ENCODE results near the gene TREM2. TPM values are rescaled to one million over a fixed set of nuclear protein-coding genes. Genes with fewer than 3 reads are reported as not detected.

TREM2 gene
- total and polyA plus RNA-seq, 2 experiments from 2014 or later, result not detected

GRCh38 chr6:41201764-41202173 lies 38.9 kb upstream of the TREM2 start:
- in situ Hi-C loops (cut with MboI), result no loop called here
- Histone ChIP-seq H3K4me3 (no peak overlapping the region), H3K9me3 (ENCODE audit: low read depth) (no peaks in the 10 kb centered on the region), H3K79me2 (ENCODE audit: insufficient read depth) (no peaks in the 10 kb centered on the region), H3K4me1 (ENCODE audit: insufficient read depth) (no peaks in the 10 kb centered on the region), H3K9me2 (ENCODE audit: insufficient read depth) (no peaks in the 10 kb centered on the region), H3K9ac (no peak overlapping the region), H3F3A (ENCODE audit: insufficient read depth) (no peaks in the 10 kb centered on the region), H3K4me2 (ENCODE audit: unreplicated experiment) (no peak overlapping the region), H4K20me1 (ENCODE audit: insufficient read depth) (no peaks in the 10 kb centered on the region), H2AFZ (no peak overlapping the region), H3K27me3 (replicated peaks; ENCODE audit: insufficient read depth) (peaks cover 5% of the 10 kb centered on the region; the same call in 1 of the 2 replicates), H3K27ac (no peak overlapping the region), H3K36me3 (ENCODE audit: low read depth) (no peaks in the 10 kb centered on the region)
- no peak for DNase-seq
- 33 to 39% methylated on average over 5 to 8 of the region's 8 CpGs for WGBS, 2 experiments (ENCODE audit: low coverage in 1 of 2, low lambda C conversion rate in 2 of 2, missing lambda C conversion rate in 2 of 2)
- TF ChIP-seq EZH2phosphoT487 (IDR thresholded peaks at IDR 0.05; ENCODE audit: insufficient read depth, low read depth) (no peak), EZH2 (IDR thresholded peaks at IDR 0.05; ENCODE audit: insufficient read depth, poor library complexity, severe bottlenecking) (no peak)

GRCh38 chr6:41200901-41201763 lies 38.2 kb upstream of the TREM2 start, which contains the start of gene TREML2:
TREML2 (minus strand) TSS chr6:41201149; CDS start chr6:41201008, 141 bp downstream.
- no peaks in the 10 kb centered on the region for H3K36me3 ChIP-seq (ENCODE audit: low read depth)
- no peak for DNase-seq
- no peak within 1 kb of the TSS for H3K9ac ChIP-seq
- H3K27ac ChIP-seq, result no peak within 1 kb of the TSS
- H3K9me3 ChIP-seq (ENCODE audit: low read depth), result no peaks in the 10 kb centered on the region
- no peaks in the 10 kb centered on the region for H4K20me1 ChIP-seq (ENCODE audit: insufficient read depth)
- no peak for TF ChIP-seq EZH2phosphoT487 (IDR thresholded peaks at IDR 0.05; ENCODE audit: insufficient read depth, low read depth)
- TF ChIP-seq EZH2 (IDR thresholded peaks at IDR 0.05; ENCODE audit: insufficient read depth, poor library complexity, severe bottlenecking), result no peak
- H3K79me2 ChIP-seq (ENCODE audit: insufficient read depth), result no peaks in the 10 kb centered on the region
- H3K4me1 ChIP-seq (ENCODE audit: insufficient read depth), result no peaks in the 10 kb centered on the region
- in situ Hi-C loops (cut with MboI), result no loop called here
- H3K27me3 ChIP-seq (replicated peaks; ENCODE audit: insufficient read depth), result peaks cover 5% of the 10 kb centered on the region; the same call in 1 of the 2 replicates
- no peak within 1 kb of the TSS for H3K4me2 ChIP-seq (ENCODE audit: unreplicated experiment)
- WGBS, 2 experiments (ENCODE audit: low coverage in 1 of 2, low lambda C conversion rate in 2 of 2, missing lambda C conversion rate in 2 of 2), result 51 to 56% methylated on average over 8 to 11 of the region's 12 CpGs
- H3F3A ChIP-seq (ENCODE audit: insufficient read depth), result no peaks in the 10 kb centered on the region
- peak within 1 kb of the TSS; percentile 24; the same call in 1 of the 2 replicates for H2AFZ ChIP-seq
- no peak within 1 kb of the TSS for H3K4me3 ChIP-seq
- no peaks in the 10 kb centered on the region for H3K9me2 ChIP-seq (ENCODE audit: insufficient read depth)

GRCh38 chr6:41200296-41200900 lies 37.5 kb upstream of the TREM2 start:
- WGBS, 2 experiments (ENCODE audit: low coverage in 1 of 2, low lambda C conversion rate in 2 of 2, missing lambda C conversion rate in 2 of 2), result 44 to 75% methylated on average over 2 of the region's 2 CpGs
- H3K79me2 ChIP-seq (ENCODE audit: insufficient read depth), result no peaks in the 10 kb centered on the region
- peaks cover 2% of the 10 kb centered on the region; the same call in 1 of the 2 replicates for H3K27me3 ChIP-seq (replicated peaks; ENCODE audit: insufficient read depth)
- no peak for TF ChIP-seq EZH2phosphoT487 (IDR thresholded peaks at IDR 0.05; ENCODE audit: insufficient read depth, low read depth)
- no peak for TF ChIP-seq EZH2 (IDR thresholded peaks at IDR 0.05; ENCODE audit: insufficient read depth, poor library complexity, severe bottlenecking)
- no peaks in the 10 kb centered on the region for H3K9me2 ChIP-seq (ENCODE audit: insufficient read depth)
- peak overlapping the region; percentile 24; the same call in 1 of the 2 replicates for H2AFZ ChIP-seq
- H3K9ac ChIP-seq, result no peak overlapping the region
- no peaks in the 10 kb centered on the region for H3F3A ChIP-seq (ENCODE audit: insufficient read depth)
- in situ Hi-C loops (cut with MboI), result no loop called here
- DNase-seq, result peak; percentile 26
- H3K4me2 ChIP-seq (ENCODE audit: unreplicated experiment), result no peak overlapping the region
- H3K27ac ChIP-seq, result no peak overlapping the region
- no peaks in the 10 kb centered on the region for H4K20me1 ChIP-seq (ENCODE audit: insufficient read depth)
- H3K4me3 ChIP-seq, result no peak overlapping the region
- H3K9me3 ChIP-seq (ENCODE audit: low read depth), result no peaks in the 10 kb centered on the region
- H3K4me1 ChIP-seq (ENCODE audit: insufficient read depth), result no peaks in the 10 kb centered on the region
- H3K36me3 ChIP-seq (ENCODE audit: low read depth), result no peaks in the 10 kb centered on the region

GRCh38 chr6:41199552-41200246 lies 36.8 kb upstream of the TREM2 start:
- H3K4me1 ChIP-seq (ENCODE audit: insufficient read depth), result no peaks in the 10 kb centered on the region
- H3K79me2 ChIP-seq (ENCODE audit: insufficient read depth), result no peaks in the 10 kb centered on the region
- no peaks in the 10 kb centered on the region for H4K20me1 ChIP-seq (ENCODE audit: insufficient read depth)
- no peaks in the 10 kb centered on the region for H3K9me3 ChIP-seq (ENCODE audit: low read depth)
- no peak overlapping the region for H3K27ac ChIP-seq
- H3K36me3 ChIP-seq (ENCODE audit: low read depth), result no peaks in the 10 kb centered on the region
- H3K9me2 ChIP-seq (ENCODE audit: insufficient read depth), result no peaks in the 10 kb centered on the region
- H3K27me3 ChIP-seq (replicated peaks; ENCODE audit: insufficient read depth), result no peaks in the 10 kb centered on the region
- H2AFZ ChIP-seq, result no peak overlapping the region
- H3K4me2 ChIP-seq (ENCODE audit: unreplicated experiment), result no peak overlapping the region
- WGBS, 2 experiments (ENCODE audit: low coverage in 1 of 2, low lambda C conversion rate in 2 of 2, missing lambda C conversion rate in 2 of 2), result 0 to 13% methylated on average over 1 of the region's 1 CpG
- no peak for TF ChIP-seq EZH2 (IDR thresholded peaks at IDR 0.05; ENCODE audit: insufficient read depth, poor library complexity, severe bottlenecking)
- TF ChIP-seq EZH2phosphoT487 (IDR thresholded peaks at IDR 0.05; ENCODE audit: insufficient read depth, low read depth), result no peak
- H3K4me3 ChIP-seq, result no peak overlapping the region
- in situ Hi-C loops (cut with MboI), result no loop called here
- H3K9ac ChIP-seq, result no peak overlapping the region
- no peak for DNase-seq
- H3F3A ChIP-seq (ENCODE audit: insufficient read depth), result no peaks in the 10 kb centered on the region

All from GM23248 (cell line).